Spinal cord (tissue), 10 donors: Measurements from ENCODE around the gene SLC48A1. TPM values are rescaled to one million over a fixed set of nuclear protein-coding genes. Genes with fewer than 3 reads are reported as not detected.

ENCODE experiments used
- DNase-seq, 6 donors: peaks; one replicate each; pipeline versions ENCODE4 v3.0.0 to v3.0.0-alpha.2; 2013 to 2015; ENCODE audit warnings: low spot score in 6 of 6, low read depth in 4 of 6
- H3K27ac ChIP-seq: one replicate; pipeline ENCODE4 v1.5.1; 2013; ENCODE audit warnings: low read depth, low read length, control low read depth
- H3K27me3 ChIP-seq: one replicate; pipeline ENCODE4 v1.6.1; 2013; ENCODE audit warnings: low read length; ENCODE audit not compliant: control insufficient read depth, insufficient read depth
- H3K36me3 ChIP-seq: one replicate; pipeline ENCODE4 v1.6.1; 2013; ENCODE audit warnings: low read length; ENCODE audit not compliant: control insufficient read depth, insufficient read depth
- H3K4me1 ChIP-seq: one replicate; pipeline ENCODE4 v1.6.1; 2013; ENCODE audit warnings: low read length; ENCODE audit not compliant: control insufficient read depth, insufficient read depth
- H3K4me3 ChIP-seq: one replicate; pipeline ENCODE4 v1.5.1; 2013; ENCODE audit warnings: low read depth, low read length, control low read depth
- H3K9me3 ChIP-seq: one replicate; pipeline ENCODE4 v1.6.1; 2013; ENCODE audit warnings: low read length; ENCODE audit not compliant: control insufficient read depth, insufficient read depth
- WGBS: methylation state at CpG from one replicate; pipeline ENCODE4 v1.1.5; 2013; ENCODE audit warnings: missing lambda C conversion rate; ENCODE audit not compliant: insufficient coverage; 5-methylcytosine and 5-hydroxymethylcytosine counted together
- polyA plus RNA-seq, 2 donors: library from polyadenylated mRNA; unstranded; fragments of 120-200 nt; gene quantifications; one replicate each; pipeline ENCODE4 v1.2.1, GENCODE V29; 2013; ENCODE audit not compliant: insufficient read length in 2 of 2
- total RNA-seq, 2 donors: library from RNA; depleted of rRNA in 1 of 2; stranded (reverse); fragments of 120-200 nt in 1 of 2; fragments of >200 nt in 1 of 2; gene quantifications; one replicate each; pipeline versions ENCODE4 v1.2.3 to v1.2.4, GENCODE V29; 2013 to 2014
- donor health status: healthy.

Gene SLC48A1
- total and polyA plus RNA-seq, 4 donors: 19.3 to 45.1 (median 34.1) TPM

DNA sequence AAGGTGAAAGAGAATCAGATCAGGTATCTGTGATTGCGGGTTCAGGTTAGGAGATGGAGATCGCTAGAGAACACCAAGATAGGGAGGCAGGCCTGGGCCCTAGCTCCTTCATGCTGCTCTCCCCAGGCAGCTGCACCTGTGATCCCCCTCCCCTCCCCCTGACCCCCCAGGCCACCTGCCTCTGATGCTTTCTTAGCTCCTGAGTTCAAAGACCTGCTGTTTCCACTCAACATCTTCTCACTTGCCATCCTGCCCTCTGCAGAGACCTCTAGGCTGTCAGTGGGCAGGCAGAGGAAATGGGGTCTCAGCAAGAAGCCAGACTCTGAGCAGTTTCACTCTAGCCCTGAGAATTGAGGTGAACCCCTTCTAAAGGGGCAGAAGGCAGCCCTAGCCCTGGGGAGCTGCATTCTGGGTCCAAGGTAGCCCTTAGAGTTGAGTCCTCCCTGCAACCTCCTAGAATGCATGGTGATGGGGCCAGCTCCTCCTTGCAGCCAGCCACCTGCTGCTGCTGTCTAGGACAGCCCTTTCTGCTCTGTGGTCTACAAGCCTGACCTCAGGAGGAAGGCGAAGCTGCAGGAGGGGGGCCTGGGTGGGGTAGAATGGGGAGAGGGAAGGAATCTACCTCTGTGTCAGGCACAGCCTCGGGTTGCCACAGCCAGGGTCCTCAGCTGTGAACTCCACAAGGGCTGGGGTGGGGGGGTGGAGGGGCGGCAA lies 6.4 kb upstream of the SLC48A1 start:
- H3K27me3 ChIP-seq: no peaks in the 10 kb centered on the region
- H3K4me3 ChIP-seq: no peak overlapping the region
- WGBS: 76% methylated on average over 4 of the region's 5 CpGs
- H3K36me3 ChIP-seq: no peaks in the 10 kb centered on the region
- no peak for DNase-seq
- H3K27ac ChIP-seq: no peak overlapping the region
- no peaks in the 10 kb centered on the region for H3K9me3 ChIP-seq
- H3K4me1 ChIP-seq: no peaks in the 10 kb centered on the region

DNA sequence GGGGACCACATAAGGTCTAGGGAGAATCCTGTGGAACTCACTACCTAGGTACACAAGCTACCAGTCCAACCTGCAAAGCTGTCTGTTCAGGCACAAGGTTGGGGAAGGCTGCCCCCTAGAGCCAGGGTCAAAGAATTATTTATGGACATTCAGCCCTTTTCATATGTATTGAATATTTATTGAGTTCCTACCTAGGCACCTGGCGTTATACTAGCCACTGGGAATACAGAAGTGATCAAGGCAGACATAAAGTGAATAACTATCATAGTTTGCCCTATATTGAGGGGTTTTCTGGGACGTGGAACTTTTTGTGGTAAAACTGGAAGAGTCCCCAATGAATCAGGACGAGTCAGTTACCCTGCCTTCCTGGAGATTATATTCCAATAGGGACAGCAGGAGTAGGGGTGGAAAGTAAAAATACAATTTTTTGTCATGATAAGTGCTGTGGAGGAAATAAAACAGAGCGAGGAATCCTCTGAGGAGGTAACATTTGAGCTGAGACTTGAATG lies 5.8 kb upstream of the SLC48A1 start:
- no peaks in the 10 kb centered on the region for H3K9me3 ChIP-seq
- DNase-seq: no peak
- no peaks in the 10 kb centered on the region for H3K36me3 ChIP-seq
- no peaks in the 10 kb centered on the region for H3K27me3 ChIP-seq
- no peak overlapping the region for H3K27ac ChIP-seq
- peaks cover 4% of the 10 kb centered on the region for H3K4me1 ChIP-seq
- 72% methylated on average over 3 of the region's 4 CpGs for WGBS
- H3K4me3 ChIP-seq: no peak overlapping the region

DNA sequence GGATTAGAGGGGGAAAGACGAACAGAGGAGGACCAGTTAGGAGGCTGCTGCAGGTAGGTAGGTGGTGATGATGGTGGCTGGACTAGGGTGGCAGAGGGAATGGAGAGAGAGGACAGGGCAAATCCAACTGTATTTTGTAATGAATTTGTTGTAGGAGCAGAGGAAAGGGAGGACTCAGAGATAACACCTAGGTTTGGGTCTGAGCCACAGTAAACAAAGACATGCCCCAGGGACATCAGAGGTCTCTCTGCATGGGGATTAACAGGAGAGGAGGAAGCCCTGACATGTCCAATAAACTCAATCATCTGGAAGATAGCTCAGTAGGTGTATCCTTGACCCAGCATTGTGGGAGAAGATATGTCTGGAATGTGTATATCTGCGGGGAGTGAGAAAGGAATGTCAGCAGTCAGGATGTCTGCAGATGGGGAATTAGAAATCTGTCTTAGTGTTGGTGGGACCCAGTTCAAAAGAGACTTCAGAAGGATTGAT lies 4.7 kb upstream of the SLC48A1 start:
- Histone ChIP-seq H3K9me3 (no peaks in the 10 kb centered on the region), H3K4me3 (no peak overlapping the region), H3K36me3 (no peaks in the 10 kb centered on the region), H3K27me3 (no peaks in the 10 kb centered on the region), H3K4me1 (peaks cover 8% of the 10 kb centered on the region), H3K27ac (no peak overlapping the region)
- DNase-seq: no peak
- WGBS: 59% methylated on average over 2 of the region's 2 CpGs

DNA sequence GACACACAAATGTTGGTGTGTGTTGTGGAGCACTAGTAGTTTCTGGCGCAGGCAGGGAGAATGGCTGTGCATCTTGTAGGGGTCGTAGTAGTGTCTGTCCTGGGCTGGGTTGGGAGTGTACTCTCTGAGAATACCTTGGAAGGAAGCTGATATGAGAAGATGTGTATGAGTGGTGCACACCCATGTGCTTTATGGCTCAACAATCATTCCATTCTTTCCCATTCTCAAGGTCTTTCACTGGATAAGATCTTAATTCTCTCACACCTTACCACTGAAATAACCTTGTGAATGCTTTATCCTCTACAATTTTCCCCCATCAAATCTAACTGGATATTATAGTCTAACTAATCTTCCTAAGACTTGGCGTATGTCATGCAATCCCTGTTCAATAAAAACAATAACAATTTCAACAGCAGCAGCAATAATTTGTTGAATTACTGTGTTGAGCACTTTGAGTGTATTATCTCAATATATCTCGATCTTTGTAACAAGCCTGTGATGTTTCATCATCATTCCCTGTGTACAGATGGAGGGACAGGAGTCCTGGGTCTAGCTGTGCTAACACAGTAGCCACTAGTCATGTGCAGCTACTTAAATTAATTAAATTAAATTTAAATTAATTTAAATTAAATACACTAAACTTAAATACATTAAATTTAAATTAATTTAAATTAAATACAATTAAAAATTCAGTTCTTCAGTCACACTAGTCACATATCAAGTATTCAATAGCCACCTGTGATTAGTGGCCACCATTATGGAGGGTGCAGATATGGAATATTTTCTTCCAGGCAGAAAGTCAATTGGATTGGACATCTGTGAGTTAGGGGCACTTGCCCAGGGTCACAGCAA lies 3.6 kb upstream of the SLC48A1 start:
- DNase-seq: no peak
- WGBS: 100% methylated on average over 1 of the region's 4 CpGs
- H3K27me3 ChIP-seq: no peaks in the 10 kb centered on the region
- H3K9me3 ChIP-seq: no peaks in the 10 kb centered on the region
- peaks cover under 1% of the 10 kb centered on the region for H3K36me3 ChIP-seq
- no peak overlapping the region for H3K27ac ChIP-seq
- peaks cover 14% of the 10 kb centered on the region for H3K4me1 ChIP-seq
- H3K4me3 ChIP-seq: no peak overlapping the region

DNA sequence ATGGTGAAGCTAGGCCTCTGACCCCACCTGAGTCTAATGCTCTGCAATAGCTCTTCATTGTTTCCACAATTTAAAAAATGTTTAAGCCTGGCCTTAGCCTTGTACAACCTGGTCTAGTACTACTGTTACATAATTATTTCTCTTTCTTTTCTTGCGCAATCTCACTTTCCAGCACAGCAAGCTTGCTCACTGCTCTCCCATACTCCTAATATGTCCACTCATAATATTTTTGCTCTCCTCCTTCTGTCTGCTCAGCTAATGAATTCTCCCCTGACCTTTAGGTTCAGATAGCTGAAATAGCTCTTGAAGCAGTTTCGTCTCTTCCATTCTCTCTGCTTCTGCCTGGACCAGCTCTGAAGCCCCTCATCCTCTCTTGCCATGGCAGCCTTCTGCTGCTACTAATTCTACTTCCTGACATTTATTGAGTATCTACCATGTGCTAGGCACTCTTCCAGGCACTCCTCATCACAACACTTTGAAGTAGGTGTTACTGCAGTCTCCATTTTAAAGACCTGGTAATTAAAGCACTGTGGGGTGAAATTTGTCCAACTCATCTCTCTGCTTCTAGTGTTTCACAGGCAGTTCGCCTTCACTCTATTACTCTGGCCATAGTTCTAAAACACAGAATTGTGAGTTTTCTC lies 2.8 kb upstream of the SLC48A1 start:
- DNase-seq: no peak
- 94% methylated on average over 1 of the region's 3 CpGs for WGBS
- H3K27ac ChIP-seq: no peak overlapping the region
- H3K9me3 ChIP-seq: no peaks in the 10 kb centered on the region
- no peaks in the 10 kb centered on the region for H3K27me3 ChIP-seq
- H3K4me3 ChIP-seq: no peak overlapping the region
- H3K4me1 ChIP-seq: peaks cover 22% of the 10 kb centered on the region
- H3K36me3 ChIP-seq: peaks cover 5% of the 10 kb centered on the region

DNA sequence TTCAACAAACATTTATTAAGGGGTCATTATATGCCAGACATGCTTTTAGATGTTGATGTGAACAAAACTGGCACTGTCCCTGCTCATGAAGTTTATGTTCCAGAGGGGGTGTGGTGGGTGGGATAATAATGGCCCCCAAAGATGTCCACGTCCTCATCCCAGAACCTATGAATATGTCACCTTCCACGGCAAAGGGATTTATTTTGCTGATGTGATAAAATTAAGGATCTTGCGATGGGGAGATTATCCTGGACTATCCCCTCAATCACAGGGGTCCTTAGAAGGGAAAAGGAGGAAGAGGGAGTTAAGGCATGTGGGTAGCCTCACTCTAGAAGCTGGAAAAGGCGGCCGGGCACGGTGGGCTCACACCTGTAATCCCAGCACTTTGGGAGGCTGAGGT lies 1.7 kb upstream of the SLC48A1 start:
- peaks cover 7% of the 10 kb centered on the region for H3K36me3 ChIP-seq
- no peaks in the 10 kb centered on the region for H3K9me3 ChIP-seq
- no peaks in the 10 kb centered on the region for H3K27me3 ChIP-seq
- WGBS: no CpG with 5 or more reads among the region's 6 CpGs
- H3K4me3 ChIP-seq: no peak overlapping the region
- no peak overlapping the region for H3K27ac ChIP-seq
- H3K4me1 ChIP-seq: peaks cover 33% of the 10 kb centered on the region
- DNase-seq: no peak

DNA sequence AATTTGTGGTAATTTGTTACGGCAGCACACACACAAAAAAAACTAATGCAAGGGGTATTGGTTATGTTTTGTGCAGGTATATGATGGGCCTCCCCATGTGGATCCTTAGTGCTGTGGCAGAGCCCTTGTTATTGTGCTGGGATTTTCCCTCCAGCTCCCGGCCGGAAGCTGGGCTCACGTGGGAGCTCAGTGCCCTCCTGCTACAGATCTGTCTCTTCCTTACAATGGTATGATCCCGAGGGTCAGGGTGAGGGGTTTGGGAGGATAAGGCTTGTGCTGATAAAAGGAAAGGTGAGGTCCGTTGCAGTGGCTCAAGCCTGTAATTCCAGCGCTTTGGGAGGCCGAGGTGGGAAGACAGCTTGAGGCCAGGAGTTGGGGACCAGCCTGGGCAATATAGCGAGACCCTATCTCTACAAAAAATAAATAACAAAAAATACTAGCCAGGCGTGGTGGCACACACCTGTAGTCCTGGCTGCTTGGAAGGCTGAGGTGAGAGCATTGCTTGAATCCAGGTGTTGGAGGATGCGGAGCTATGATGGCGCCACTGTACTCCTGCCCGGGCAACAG lies 861 bp upstream of the SLC48A1 start:
- no peak overlapping the region for H3K27ac ChIP-seq
- H3K36me3 ChIP-seq: peaks cover 7% of the 10 kb centered on the region
- WGBS: 89% methylated on average over 3 of the region's 13 CpGs
- no peaks in the 10 kb centered on the region for H3K9me3 ChIP-seq
- no peak for DNase-seq
- H3K4me1 ChIP-seq: peaks cover 41% of the 10 kb centered on the region
- H3K4me3 ChIP-seq: peak overlapping the region; percentile 57
- no peaks in the 10 kb centered on the region for H3K27me3 ChIP-seq

DNA sequence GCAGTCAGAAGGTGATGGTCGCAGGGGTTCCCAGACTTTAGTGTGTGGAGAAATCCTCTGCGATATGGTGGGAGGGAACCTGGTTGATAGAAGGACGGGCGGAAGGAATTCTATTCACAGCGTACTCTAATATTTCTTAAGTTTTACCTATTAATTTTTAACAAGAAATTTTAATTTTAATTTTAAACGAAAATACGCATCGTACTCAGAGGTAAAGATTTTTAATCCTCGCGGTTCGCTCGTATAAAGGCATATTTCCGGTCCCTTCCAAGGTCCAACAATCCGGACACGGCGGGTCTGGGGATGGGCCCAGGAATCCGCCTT lies 338 bp upstream of the SLC48A1 start:
- no peak overlapping the region for H3K27ac ChIP-seq
- no peaks in the 10 kb centered on the region for H3K9me3 ChIP-seq
- peak overlapping the region; percentile 57 for H3K4me3 ChIP-seq
- no peak for DNase-seq
- WGBS: 5% methylated on average over 12 of the region's 17 CpGs
- peaks cover 7% of the 10 kb centered on the region for H3K36me3 ChIP-seq
- H3K4me1 ChIP-seq: peaks cover 45% of the 10 kb centered on the region
- H3K27me3 ChIP-seq: no peaks in the 10 kb centered on the region

DNA sequence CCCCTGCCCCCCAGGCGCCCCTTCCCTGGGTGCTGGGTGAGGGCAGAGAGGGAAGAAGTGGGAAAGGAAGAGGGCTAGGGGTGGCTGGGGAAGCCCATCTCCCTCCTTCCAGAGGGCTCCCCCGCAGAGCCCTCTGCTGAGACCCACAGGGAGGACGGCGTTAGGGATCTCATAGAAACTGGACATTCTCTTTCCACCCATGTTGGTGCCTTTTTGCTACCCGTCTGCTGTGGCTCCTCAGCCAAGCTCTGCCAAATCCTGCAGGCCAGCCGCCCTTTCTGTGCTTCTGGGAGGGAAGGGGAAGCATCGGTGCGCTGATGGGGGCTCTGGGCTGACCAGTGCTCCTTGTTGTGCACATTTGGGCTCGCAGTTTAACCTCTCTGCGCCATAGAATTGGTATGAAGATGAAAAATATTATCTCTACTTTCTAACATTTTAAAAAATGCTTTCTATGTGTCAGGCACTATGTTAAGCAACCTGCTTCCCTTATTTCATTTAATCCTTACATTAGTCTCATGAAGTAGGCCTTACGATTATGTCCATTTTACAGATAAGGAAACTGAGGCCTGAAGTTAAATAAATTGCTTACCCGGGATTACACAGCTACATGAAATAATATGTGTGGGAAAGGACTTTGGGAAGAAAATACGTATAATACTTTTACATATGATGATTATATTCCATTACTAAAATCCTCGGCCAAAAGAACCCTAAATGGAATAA lies 981 bp downstream of the SLC48A1 start:
- H3K4me1 ChIP-seq: peaks cover 56% of the 10 kb centered on the region
- H3K36me3 ChIP-seq: peaks cover 11% of the 10 kb centered on the region
- H3K27me3 ChIP-seq: no peaks in the 10 kb centered on the region
- peak in 1 of 6 donors; percentile 46 for DNase-seq
- H3K4me3 ChIP-seq: peak overlapping the region; percentile 58
- no peak overlapping the region for H3K27ac ChIP-seq
- H3K9me3 ChIP-seq: no peaks in the 10 kb centered on the region
- 0% methylated on average over 3 of the region's 14 CpGs for WGBS
